Body of pancreas (tissue), 4 donors: ENCODE data around the gene ZNF30. TPM values are rescaled to one million over a fixed set of nuclear protein-coding genes. Genes with fewer than 3 reads are reported as not detected.

Experiments
- ATAC-seq: fragments of 150-250 bp; one replicate; pipeline ENCODE4 v1.9.1; 2016
- DNase-seq, 4 donors: peaks; one replicate each; pipeline ENCODE4 v3.0.0-alpha.2; 2019
- H3K27ac ChIP-seq, 4 donors: fragments of 200-600 bp; sonication (generic); 1 replicate in 3 of 4; 2 replicates in 1 of 4; pipeline versions ENCODE4 v1.5.1 to v1.6.1; 2016 to 2019; ENCODE audit warnings: mild to moderate bottlenecking in 1 of 4, mixed read lengths in 1 of 4, moderate library complexity in 1 of 4
- H3K27me3 ChIP-seq, 2 donors: fragments of 200-600 bp; sonication (generic); one replicate each; pipeline ENCODE4 v1.6.0; 2016; ENCODE audit warnings: mild to moderate bottlenecking in 1 of 2
- H3K36me3 ChIP-seq, 2 donors: fragments of 200-600 bp; sonication (generic); replicated peaks in 1 of 2; 2 replicates each; pipeline ENCODE4 v1.5.1; 2016; ENCODE audit warnings: low read depth in 2 of 2; ENCODE audit not compliant: insufficient read depth in 1 of 2
- H3K4me1 ChIP-seq: fragments of 200-600 bp; sonication (generic); one replicate; pipeline ENCODE4 v1.6.0; 2016
- H3K4me3 ChIP-seq, 2 donors: fragments of 200-600 bp; sonication (generic); 1 replicate in 1 of 2; 2 replicates in 1 of 2; pipeline ENCODE4 v1.5.1; 2016 to 2019
- H3K9me3 ChIP-seq, 3 donors: fragments of 200-600 bp; sonication (generic); 1 replicate in 2 of 3; 2 replicates in 1 of 3; pipeline ENCODE4 v1.5.1; 2016
- CTCF ChIP-seq, 7 experiments: fragments of 450-650 bp in 4 of 7; fragments of 200-600 bp in 3 of 7; sonication (generic) in 3 of 7; IDR thresholded peaks; one replicate each; pipeline ENCODE4 v1.5.1; 2016 to 2019; ENCODE audit warnings: antibody characterized with exemption in 7 of 7
- POLR2A ChIP-seq, 3 donors: fragments of 450-650 bp; IDR thresholded peaks; one replicate each; pipeline ENCODE4 v1.6.1; 2016; ENCODE audit warnings: antibody characterized with exemption in 3 of 3, mild to moderate bottlenecking in 2 of 3
- WGBS, 2 donors: methylation state at CpG; one replicate each; pipeline ENCODE4 v1.1.5; 2017; 5-methylcytosine and 5-hydroxymethylcytosine counted together
- intact Hi-C: fragments of 100-400 bp; cut with DNase I; formaldehyde crosslinking; loops from one replicate; pipeline ENCODE4 v1.15.1; 2023
- total RNA-seq, 2 donors: library from RNA; depleted of rRNA; stranded (reverse); fragments of >200 nt; gene quantifications; one replicate each; pipeline ENCODE4 v1.1.0, GENCODE V29; 2016

The ZNF30 gene
- total RNA-seq, 2 donors from 2014 or later: 0.66 to 2.6 TPM

DNA sequence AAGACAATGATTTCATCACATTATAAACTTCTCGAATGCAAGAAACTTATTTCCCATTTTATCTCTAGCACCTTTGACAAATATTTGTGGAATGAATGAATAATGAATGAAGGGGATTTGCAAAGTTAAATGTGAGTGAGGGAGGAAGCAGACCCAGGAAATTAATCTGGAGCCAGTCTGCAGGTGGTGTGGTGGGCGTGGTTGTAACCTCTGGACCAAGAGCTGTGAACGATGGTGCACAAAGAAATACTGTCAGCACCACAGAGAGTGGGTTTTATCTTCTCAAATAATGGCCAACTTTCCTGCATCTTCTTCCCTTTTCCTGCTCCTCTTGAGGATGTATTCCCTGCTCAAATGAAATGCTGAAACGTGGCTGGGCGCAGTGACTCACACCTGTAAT is 48.4 kb downstream of the ZNF30 start:
- no peak for DNase-seq
- Histone ChIP-seq H3K27me3 (no peaks in the 10 kb centered on the region), H3K27ac (no peak overlapping the region), H3K9me3 (no peaks in the 10 kb centered on the region), H3K4me3 (no peak overlapping the region), H3K36me3 (no peaks in the 10 kb centered on the region), H3K4me1 (no peaks in the 10 kb centered on the region)
- TF ChIP-seq POLR2A (IDR thresholded peaks at IDR 0.05) (no peak), CTCF (IDR thresholded peaks at IDR 0.05) (no peak)
- 62 to 75% methylated on average over 5 of the region's 5 CpGs for WGBS, 2 donors
- ATAC-seq: no peak
- intact Hi-C loops: loop anchor here (2.0 kb wide), 1 partner anchor 38 kb away; no protein-coding TSS in a partner anchor

GRCh38 chr19:34976611-34977010 is 49.9 kb downstream of the ZNF30 start:
- no peak overlapping the region for H3K4me3 ChIP-seq
- H3K9me3 ChIP-seq: no peaks in the 10 kb centered on the region
- H3K36me3 ChIP-seq: no peaks in the 10 kb centered on the region
- H3K27me3 ChIP-seq: no peaks in the 10 kb centered on the region
- WGBS, 2 donors: 81 to 87% methylated on average over 3 of the region's 3 CpGs
- DNase-seq (no peak), ATAC-seq (no peak)
- no peak for TF ChIP-seq POLR2A (IDR thresholded peaks at IDR 0.05)
- TF ChIP-seq CTCF (IDR thresholded peaks at IDR 0.05): no peak
- no peak overlapping the region for H3K27ac ChIP-seq
- intact Hi-C loops: no loop called here
- H3K4me1 ChIP-seq: no peaks in the 10 kb centered on the region

DNA sequence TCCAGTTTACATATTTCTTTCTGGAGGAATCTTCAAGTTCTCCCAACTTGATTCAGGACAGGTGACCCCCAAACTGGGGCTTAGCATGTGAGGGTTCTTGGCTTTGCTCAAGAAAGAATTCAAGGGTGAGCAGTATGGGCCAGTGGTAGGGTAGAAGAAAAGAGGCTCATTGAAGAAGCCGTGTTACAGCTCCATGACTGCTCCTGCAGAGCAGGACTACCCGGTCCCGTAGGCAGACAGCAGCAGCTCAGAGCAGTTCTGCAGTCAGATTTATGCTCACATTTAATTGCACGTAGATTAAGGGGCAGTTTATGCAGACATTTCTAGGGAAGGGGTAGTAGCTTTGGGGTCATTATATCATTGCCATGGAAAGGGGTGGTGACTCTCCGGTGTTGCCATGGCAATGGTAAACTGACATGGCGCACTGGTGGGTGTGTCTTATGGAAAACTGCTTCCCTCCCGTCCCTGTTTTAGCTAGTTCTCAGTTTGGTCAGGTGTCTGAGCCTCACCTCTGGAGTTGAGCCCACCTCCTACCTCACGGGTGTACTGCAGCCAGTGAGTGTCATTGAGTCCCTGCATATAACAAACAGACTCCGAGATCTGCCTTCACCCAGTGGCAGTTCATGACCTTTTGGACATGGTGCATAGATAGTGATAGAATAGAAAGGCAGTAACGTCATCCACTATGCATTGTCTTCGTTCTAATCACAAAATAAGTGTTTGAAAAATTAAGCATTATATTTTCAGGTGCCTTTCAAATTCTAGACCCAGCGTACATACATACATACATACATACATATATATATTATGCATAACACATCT is 53.3 kb downstream of the ZNF30 start:
- intact Hi-C loops: no loop called here
- TF ChIP-seq CTCF (IDR thresholded peaks at IDR 0.05) (no peak), POLR2A (IDR thresholded peaks at IDR 0.05) (no peak)
- Histone ChIP-seq H3K4me3 (no peak overlapping the region), H3K27me3 (no peaks in the 10 kb centered on the region), H3K4me1 (no peaks in the 10 kb centered on the region), H3K36me3 (no peaks in the 10 kb centered on the region), H3K9me3 (no peaks in the 10 kb centered on the region), H3K27ac (no peak overlapping the region)
- ATAC-seq (no peak), DNase-seq (no peak)
- 81 to 83% methylated on average over 12 of the region's 12 CpGs for WGBS, 2 donors

DNA sequence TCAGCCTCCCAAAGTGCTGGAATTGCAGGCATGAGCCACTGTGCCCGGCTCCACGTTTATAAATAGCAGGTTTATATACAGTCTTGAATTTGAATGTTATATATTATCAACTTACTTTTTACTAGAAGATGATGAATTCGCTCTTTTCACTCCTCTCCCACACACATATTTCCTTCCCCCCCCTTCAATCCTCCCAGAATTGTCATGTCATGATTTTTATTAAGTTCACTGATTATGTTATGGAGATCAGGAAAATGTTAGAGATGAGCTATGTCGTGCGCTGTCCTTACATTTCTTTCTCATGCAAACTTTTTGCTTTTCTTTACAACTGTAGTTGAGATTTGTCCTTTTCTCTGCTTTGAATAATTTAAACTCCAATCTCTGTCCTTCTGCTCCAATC is 55.6 kb downstream of the ZNF30 start:
- DNase-seq (no peak), ATAC-seq (no peak)
- TF ChIP-seq POLR2A (IDR thresholded peaks at IDR 0.05) (no peak), CTCF (IDR thresholded peaks at IDR 0.05) (no peak)
- no peaks in the 10 kb centered on the region for H3K27me3 ChIP-seq
- WGBS, 2 donors: 80 to 81% methylated on average over 5 of the region's 5 CpGs
- intact Hi-C loops: no loop called here
- H3K4me1 ChIP-seq: no peaks in the 10 kb centered on the region
- H3K9me3 ChIP-seq: no peaks in the 10 kb centered on the region
- H3K27ac ChIP-seq: no peak overlapping the region
- no peak overlapping the region for H3K4me3 ChIP-seq
- no peaks in the 10 kb centered on the region for H3K36me3 ChIP-seq

DNA sequence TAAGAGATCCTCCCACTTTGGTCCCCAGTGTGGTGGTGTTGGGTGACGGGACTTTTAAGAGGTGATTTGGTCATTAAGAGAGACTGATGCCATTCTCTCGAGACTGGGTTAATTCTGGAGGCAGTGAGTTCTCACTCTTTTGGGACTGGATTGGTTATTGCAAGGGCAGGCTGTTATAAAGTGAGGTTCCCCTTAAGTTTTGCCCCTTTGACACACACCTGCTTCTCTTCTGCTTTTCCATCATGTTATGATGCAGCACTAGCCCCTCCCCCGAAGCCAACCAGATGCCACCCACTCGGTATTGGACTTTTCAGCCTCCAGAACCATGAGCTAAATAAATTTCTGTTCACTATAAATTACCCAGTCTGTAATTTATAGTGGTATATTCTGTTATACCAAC is 57.1 kb downstream of the ZNF30 start:
- no peak overlapping the region for H3K27ac ChIP-seq
- H3K27me3 ChIP-seq: no peaks in the 10 kb centered on the region
- H3K9me3 ChIP-seq: no peaks in the 10 kb centered on the region
- intact Hi-C loops: no loop called here
- 86 to 89% methylated on average over 4 of the region's 4 CpGs for WGBS, 2 donors
- ATAC-seq (no peak), DNase-seq (no peak)
- H3K4me1 ChIP-seq: peaks cover 12% of the 10 kb centered on the region
- TF ChIP-seq POLR2A (IDR thresholded peaks at IDR 0.05) (no peak), CTCF (IDR thresholded peaks at IDR 0.05) (no peak)
- no peak overlapping the region for H3K4me3 ChIP-seq
- H3K36me3 ChIP-seq: no peaks in the 10 kb centered on the region
